ENCODE data around the gene B4GALT2. TPM values are rescaled to one million over a fixed set of nuclear protein-coding genes. Genes with fewer than 3 reads are reported as not detected.

The B4GALT2 gene
- total RNA-seq, 1 experiment from 2014 or later, result 76.4 TPM

DNA sequence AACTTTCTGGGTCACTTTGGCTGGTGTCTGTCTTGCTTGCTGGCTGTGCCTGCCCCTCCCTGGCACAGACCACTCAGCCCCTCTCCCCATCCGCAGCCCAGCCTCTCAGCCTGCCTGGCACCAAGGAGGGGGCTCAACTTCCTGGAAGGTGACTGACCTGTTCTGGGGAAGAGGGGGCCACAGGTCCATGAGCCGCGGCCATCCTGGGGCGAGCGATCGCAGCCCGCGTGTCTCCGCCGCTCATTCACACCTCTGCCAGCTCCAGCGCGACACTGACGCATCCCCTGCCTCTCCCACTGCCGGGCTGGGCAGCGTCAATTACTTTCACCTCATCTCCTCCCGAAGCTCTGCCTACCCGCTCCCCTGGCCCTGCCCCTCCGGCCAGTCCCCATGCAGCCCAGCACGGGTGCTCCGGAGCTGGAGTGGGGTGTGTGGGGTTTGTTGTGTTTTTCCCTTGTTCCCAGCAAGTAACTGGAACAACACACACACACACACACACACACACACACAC is 37.9 kb downstream of the B4GALT2 start:
- no peak for DNase-seq (ENCODE audit: low spot score)
- H3K36me3 ChIP-seq (ENCODE audit: insufficient read depth, low read length, poor library complexity, severe bottlenecking), result no peaks in the 10 kb centered on the region
- BruUV-seq (replicated peaks), result no TSS peak
- POLR2A ChIA-PET (ENCODE audit: low non-redundant PET), result no interaction called here
- H3K27me3 ChIP-seq (replicated peaks; ENCODE audit: insufficient read depth, low read depth, low read length, poor library complexity), result no peaks in the 10 kb centered on the region
- intact Hi-C loops (cut with micrococcal nuclease; ENCODE audit: unreplicated experiment), result no loop called here
- no peak overlapping the region for H3K27ac ChIP-seq (ENCODE audit: low read depth, low read length, poor library complexity, severe bottlenecking)
- H3K9me3 ChIP-seq (ENCODE audit: low read depth, low read length, poor library complexity, severe bottlenecking), result no peaks in the 10 kb centered on the region
- CTCF ChIA-PET, result no interaction called here
- H3K4me3 ChIP-seq (ENCODE audit: low read depth, low read length, poor library complexity, severe bottlenecking), result no peak overlapping the region
- H3K4me1 ChIP-seq (ENCODE audit: insufficient read depth, low read length, poor library complexity, severe bottlenecking), result peaks cover 13% of the 10 kb centered on the region
- TF ChIP-seq CTCF (conservative IDR thresholded peaks at IDR 0.05; ENCODE audit: low read depth, low read length), result no peak
- TF ChIP-seq EZH2 (IDR thresholded peaks at IDR 0.05; ENCODE audit: borderline replicate concordance, low read depth, low read length, poor library complexity, severe bottlenecking), result no peak

- BruUV-seq (replicated peaks), result no TSS peak
- no peak for DNase-seq (ENCODE audit: low spot score)
- Histone ChIP-seq H3K36me3 (ENCODE audit: insufficient read depth, low read length, poor library complexity, severe bottlenecking) (peaks cover 3% of the 10 kb centered on the region), H3K9me3 (ENCODE audit: low read depth, low read length, poor library complexity, severe bottlenecking) (no peaks in the 10 kb centered on the region), H3K27ac (ENCODE audit: low read depth, low read length, poor library complexity, severe bottlenecking) (no peak overlapping the region), H3K27me3 (replicated peaks; ENCODE audit: insufficient read depth, low read depth, low read length, poor library complexity) (no peaks in the 10 kb centered on the region), H3K4me3 (ENCODE audit: low read depth, low read length, poor library complexity, severe bottlenecking) (no peak overlapping the region), H3K4me1 (ENCODE audit: insufficient read depth, low read length, poor library complexity, severe bottlenecking) (no peaks in the 10 kb centered on the region)
- intact Hi-C loops (cut with micrococcal nuclease; ENCODE audit: unreplicated experiment), result no loop called here
- CTCF ChIA-PET, result no interaction called here
- POLR2A ChIA-PET (ENCODE audit: low non-redundant PET), result interaction anchor here (0.6 kb wide), 1 partner anchor 454 kb away, joined by 3 read pairs; no protein-coding TSS in a partner anchor
- no peak for TF ChIP-seq CTCF (conservative IDR thresholded peaks at IDR 0.05; ENCODE audit: low read depth, low read length)
- no peak for TF ChIP-seq EZH2 (IDR thresholded peaks at IDR 0.05; ENCODE audit: borderline replicate concordance, low read depth, low read length, poor library complexity, severe bottlenecking)
Measured at GRCh38 chr1:44019466-44019948, 40.5 kb downstream of the B4GALT2 start.

DNA sequence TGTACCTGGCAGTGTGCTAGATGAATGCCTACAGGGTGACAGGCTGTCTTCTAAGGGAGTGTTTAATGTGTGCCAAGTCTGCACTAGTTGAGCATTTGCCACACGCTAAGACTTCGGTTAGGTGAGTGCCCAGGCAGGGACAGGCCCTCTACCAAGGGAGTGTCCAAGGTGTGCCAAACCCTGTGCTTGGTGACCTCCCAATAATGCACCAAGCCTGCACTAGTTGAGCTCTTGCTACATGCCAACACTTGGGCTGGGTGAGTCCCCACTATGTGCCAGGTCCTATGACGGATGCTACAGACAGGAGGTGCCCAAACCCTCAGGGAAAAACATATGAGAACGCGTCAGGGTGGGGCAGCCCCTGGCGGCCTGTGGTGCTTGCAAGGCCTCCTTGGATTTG is 41.5 kb downstream of the B4GALT2 start:
- no peak for TF ChIP-seq EZH2 (IDR thresholded peaks at IDR 0.05; ENCODE audit: borderline replicate concordance, low read depth, low read length, poor library complexity, severe bottlenecking)
- TF ChIP-seq CTCF (conservative IDR thresholded peaks at IDR 0.05; ENCODE audit: low read depth, low read length), result no peak
- Histone ChIP-seq H3K4me3 (ENCODE audit: low read depth, low read length, poor library complexity, severe bottlenecking) (no peak overlapping the region), H3K4me1 (ENCODE audit: insufficient read depth, low read length, poor library complexity, severe bottlenecking) (no peaks in the 10 kb centered on the region), H3K36me3 (ENCODE audit: insufficient read depth, low read length, poor library complexity, severe bottlenecking) (peaks cover 3% of the 10 kb centered on the region), H3K27me3 (replicated peaks; ENCODE audit: insufficient read depth, low read depth, low read length, poor library complexity) (no peaks in the 10 kb centered on the region), H3K27ac (ENCODE audit: low read depth, low read length, poor library complexity, severe bottlenecking) (no peak overlapping the region), H3K9me3 (ENCODE audit: low read depth, low read length, poor library complexity, severe bottlenecking) (no peaks in the 10 kb centered on the region)
- CTCF ChIA-PET, result no interaction called here
- no TSS peak for BruUV-seq (replicated peaks)
- no peak for DNase-seq (ENCODE audit: low spot score)
- POLR2A ChIA-PET (ENCODE audit: low non-redundant PET), result no interaction called here
- intact Hi-C loops (cut with micrococcal nuclease; ENCODE audit: unreplicated experiment), result no loop called here
